Neural progenitor cell (in vitro differentiated cells): ENCODE results near the gene UNC80. TPM values are rescaled to one million over a fixed set of nuclear protein-coding genes. Genes with fewer than 3 reads are reported as not detected.

Experiments used
- DNase-seq: peaks from one replicate; pipeline ENCODE4 v3.0.0-alpha.2; 2016; ENCODE audit warnings: low spot score
- H2AFZ ChIP-seq: fragments of 200-600 bp; sonication (generic); replicated peaks from 2 replicates; pipeline ENCODE4 v1.6.1; 2016; ENCODE audit warnings: antibody characterized with exemption
- H3F3A ChIP-seq: fragments of 200-600 bp; sonication (generic); 2 replicates; pipeline ENCODE4 v1.6.1; 2016; ENCODE audit warnings: antibody characterized with exemption, low read depth
- H3K27ac ChIP-seq: fragments of 200-600 bp; sonication (generic); 2 replicates; pipeline ENCODE4 v1.5.1; 2016; ENCODE audit warnings: mild to moderate bottlenecking
- H3K27me3 ChIP-seq: fragments of 200-600 bp; sonication (generic); 2 replicates; pipeline ENCODE4 v1.6.1; 2016; ENCODE audit warnings: mild to moderate bottlenecking, moderate library complexity
- H3K36me3 ChIP-seq: fragments of 200-600 bp; sonication (generic); 2 replicates; pipeline ENCODE4 v1.5.1; 2016
- H3K4me1 ChIP-seq: fragments of 200-600 bp; sonication (generic); 2 replicates; pipeline ENCODE4 v1.6.1; 2016; ENCODE audit warnings: mixed run types
- H3K4me2 ChIP-seq: fragments of 200-600 bp; sonication (generic); 2 replicates; pipeline ENCODE4 v1.6.1; 2016
- H3K4me3 ChIP-seq: fragments of 200-600 bp; sonication (generic); 2 replicates; pipeline ENCODE4 v1.5.1; 2016
- H3K79me2 ChIP-seq: fragments of 200-600 bp; sonication (generic); 2 replicates; pipeline ENCODE4 v1.6.1; 2016; ENCODE audit warnings: low read depth
- H3K9ac ChIP-seq: fragments of 200-600 bp; sonication (generic); 2 replicates; pipeline ENCODE4 v1.6.1; 2016
- H3K9me3 ChIP-seq: fragments of 200-600 bp; sonication (generic); 2 replicates; pipeline ENCODE4 v1.5.1; 2016; ENCODE audit warnings: low read depth
- H4K20me1 ChIP-seq: fragments of 200-600 bp; sonication (generic); 2 replicates; pipeline ENCODE4 v1.6.1; 2016; ENCODE audit warnings: low read depth
- H3K27ac Mint-ChIP-seq: 3 replicates; pipeline ENCODE4 v1.8.0; 2021; ENCODE audit warnings: mixed read lengths
- H3K27me3 Mint-ChIP-seq: 2 replicates; pipeline ENCODE4 v1.8.0; 2022; ENCODE audit warnings: low read depth, mild to moderate bottlenecking, inconsistent platforms, moderate library complexity, mixed read lengths; ENCODE audit not compliant: insufficient read depth
- H3K36me3 Mint-ChIP-seq: 3 replicates; pipeline ENCODE4 v1.8.0; 2021; ENCODE audit warnings: mixed read lengths
- H3K4me1 Mint-ChIP-seq: 3 replicates; pipeline ENCODE4 v1.8.0; 2021; ENCODE audit warnings: mixed read lengths
- H3K4me3 Mint-ChIP-seq: 3 replicates; pipeline ENCODE4 v1.8.0; 2021; ENCODE audit warnings: mild to moderate bottlenecking, moderate library complexity, mixed read lengths
- H3K9me3 Mint-ChIP-seq: 3 replicates; pipeline ENCODE4 v1.8.0; 2020; ENCODE audit warnings: mixed read lengths
- CTCF ChIP-seq: fragments of 200-600 bp; sonication (generic); IDR thresholded peaks from 2 replicates; pipeline ENCODE4 v1.5.1; 2017; ENCODE audit warnings: antibody characterized with exemption, mild to moderate bottlenecking
- EZH2 ChIP-seq: fragments of 200-600 bp; sonication (generic); IDR thresholded peaks from 2 replicates; pipeline ENCODE4 v1.6.1; 2017; ENCODE audit warnings: antibody characterized with exemption, mild to moderate bottlenecking, moderate library complexity
- EZH2phosphoT487 ChIP-seq: fragments of 200-600 bp; sonication (generic); IDR thresholded peaks from 2 replicates; pipeline ENCODE4 v1.6.1; 2017; ENCODE audit warnings: antibody characterized with exemption
- total RNA-seq: library from RNA; depleted of rRNA; stranded (reverse); fragments of >200 nt; gene quantifications from 2 replicates; pipeline ENCODE4 v1.2.3, GENCODE V29; 2015; ENCODE audit warnings: low replicate concordance

The UNC80 gene
- total RNA-seq, 1 donor from 2014 or later = 1.9 TPM

- Mint-ChIP-seq H3K4me3 (no peak overlapping the region), H3K4me1 (peaks cover 16% of the 10 kb centered on the region), H3K27ac (no peak overlapping the region), H3K27me3 (no peaks in the 10 kb centered on the region), H3K36me3 (peaks cover 12% of the 10 kb centered on the region), H3K9me3 (peaks cover 27% of the 10 kb centered on the region)
- no peak for DNase-seq
- H3K27ac ChIP-seq = no peak overlapping the region
- no peak overlapping the region for H3K4me3 ChIP-seq
- H3K9ac ChIP-seq = no peak overlapping the region
- H3K36me3 ChIP-seq = peaks cover 6% of the 10 kb centered on the region
- H3K9me3 ChIP-seq = peaks cover 7% of the 10 kb centered on the region
- H3K27me3 ChIP-seq = no peaks in the 10 kb centered on the region
- no peak for TF ChIP-seq CTCF
- no peak for TF ChIP-seq EZH2
- no peak for TF ChIP-seq EZH2phosphoT487
- no peaks in the 10 kb centered on the region for H3K79me2 ChIP-seq
- peaks cover 15% of the 10 kb centered on the region for H3F3A ChIP-seq
- H2AFZ ChIP-seq = no peak overlapping the region
- H3K4me2 ChIP-seq = no peak overlapping the region
- H4K20me1 ChIP-seq = no peaks in the 10 kb centered on the region
- H3K4me1 ChIP-seq = peaks cover 15% of the 10 kb centered on the region
Measured at GRCh38 chr2:209868271-209868994, 96.8 kb downstream of the UNC80 start.

DNA sequence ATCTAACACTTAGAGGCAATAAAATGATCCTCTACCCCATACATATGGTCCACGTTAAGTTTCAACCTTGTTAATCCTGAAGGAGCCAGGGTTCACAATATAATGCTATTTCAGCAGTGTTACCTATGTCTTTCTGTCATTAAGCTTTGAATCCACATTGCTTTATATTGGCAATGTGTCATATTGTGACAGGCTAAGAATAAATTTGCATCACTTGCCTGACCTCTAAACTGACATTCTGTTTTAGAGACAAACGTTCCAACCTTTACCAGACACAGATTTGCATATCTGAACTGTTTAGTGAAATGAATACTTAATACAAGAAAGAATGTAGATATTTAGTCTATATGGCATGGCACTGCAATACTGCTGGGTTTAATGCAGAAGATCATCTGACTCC, 98.4 kb downstream of the UNC80 start:
- H3K4me1 Mint-ChIP-seq = peaks cover 26% of the 10 kb centered on the region
- peaks cover 6% of the 10 kb centered on the region for H3K36me3 ChIP-seq
- H3K9ac ChIP-seq = no peak overlapping the region
- peaks cover 18% of the 10 kb centered on the region for H3K9me3 Mint-ChIP-seq
- peaks cover 8% of the 10 kb centered on the region for H3K36me3 Mint-ChIP-seq
- H3F3A ChIP-seq = peaks cover 16% of the 10 kb centered on the region
- H3K4me2 ChIP-seq = no peak overlapping the region
- no peak overlapping the region for H3K4me3 Mint-ChIP-seq
- H4K20me1 ChIP-seq = no peaks in the 10 kb centered on the region
- H3K4me3 ChIP-seq = no peak overlapping the region
- H3K27me3 ChIP-seq = no peaks in the 10 kb centered on the region
- no peak overlapping the region for H3K27ac ChIP-seq
- TF ChIP-seq CTCF = no peak
- TF ChIP-seq EZH2 = no peak
- TF ChIP-seq EZH2phosphoT487 = no peak
- H3K9me3 ChIP-seq = peaks cover 7% of the 10 kb centered on the region
- no peak overlapping the region for H2AFZ ChIP-seq
- no peaks in the 10 kb centered on the region for H3K27me3 Mint-ChIP-seq
- no peaks in the 10 kb centered on the region for H3K79me2 ChIP-seq
- peaks cover 31% of the 10 kb centered on the region for H3K4me1 ChIP-seq
- no peak overlapping the region for H3K27ac Mint-ChIP-seq
- DNase-seq = no peak

GRCh38 chr2:209872675-209873074, 101.0 kb downstream of the UNC80 start:
- no peaks in the 10 kb centered on the region for H3K9me3 ChIP-seq
- no peaks in the 10 kb centered on the region for H3K79me2 ChIP-seq
- Mint-ChIP-seq H3K27ac (peak overlapping the region; percentile 99), H3K9me3 (peaks cover 9% of the 10 kb centered on the region), H3K36me3 (peaks cover 6% of the 10 kb centered on the region), H3K4me1 (peaks cover 31% of the 10 kb centered on the region), H3K27me3 (no peaks in the 10 kb centered on the region), H3K4me3 (peak overlapping the region; percentile 57)
- peak; percentile 91 for DNase-seq
- H3K4me1 ChIP-seq = peaks cover 33% of the 10 kb centered on the region
- no peak overlapping the region for H3K4me3 ChIP-seq
- H3F3A ChIP-seq = peaks cover 16% of the 10 kb centered on the region
- TF ChIP-seq EZH2phosphoT487 = no peak
- no peak for TF ChIP-seq CTCF
- TF ChIP-seq EZH2 = no peak
- H3K27me3 ChIP-seq = no peaks in the 10 kb centered on the region
- H4K20me1 ChIP-seq = no peaks in the 10 kb centered on the region
- H3K27ac ChIP-seq = peak overlapping the region; percentile 87
- H3K9ac ChIP-seq = no peak overlapping the region
- H3K36me3 ChIP-seq = no peaks in the 10 kb centered on the region
- H3K4me2 ChIP-seq = peak overlapping the region; percentile 16
- peak overlapping the region; percentile 14 for H2AFZ ChIP-seq
